ENCODE results near the gene PTPRK.
"Not testable (repeated sequence)": the region's sequence is repeated elsewhere in the genome, so short reads cannot be mapped to it uniquely, and the experiment has no call there.

PTPRK gene

DNA sequence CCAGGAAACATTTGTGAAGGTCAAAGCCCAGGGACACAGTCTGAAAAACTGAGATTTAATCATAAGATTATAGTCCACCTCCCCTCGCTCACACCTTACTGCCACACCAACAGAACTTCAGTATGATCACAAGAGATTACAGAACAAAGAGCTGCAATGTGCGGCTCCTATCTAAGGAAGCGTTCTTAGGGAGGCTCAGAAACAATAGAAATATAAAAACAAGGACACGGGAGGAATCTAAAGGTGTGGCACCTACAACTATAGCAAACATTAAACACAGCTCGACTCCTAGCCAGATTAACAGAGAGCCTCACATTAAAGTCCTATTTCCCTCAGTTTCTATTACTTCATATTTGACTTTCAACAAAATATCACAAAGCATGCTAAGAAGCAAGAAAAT, 579.2 kb downstream of the PTPRK start:
- no peak for DNase-seq

DNA sequence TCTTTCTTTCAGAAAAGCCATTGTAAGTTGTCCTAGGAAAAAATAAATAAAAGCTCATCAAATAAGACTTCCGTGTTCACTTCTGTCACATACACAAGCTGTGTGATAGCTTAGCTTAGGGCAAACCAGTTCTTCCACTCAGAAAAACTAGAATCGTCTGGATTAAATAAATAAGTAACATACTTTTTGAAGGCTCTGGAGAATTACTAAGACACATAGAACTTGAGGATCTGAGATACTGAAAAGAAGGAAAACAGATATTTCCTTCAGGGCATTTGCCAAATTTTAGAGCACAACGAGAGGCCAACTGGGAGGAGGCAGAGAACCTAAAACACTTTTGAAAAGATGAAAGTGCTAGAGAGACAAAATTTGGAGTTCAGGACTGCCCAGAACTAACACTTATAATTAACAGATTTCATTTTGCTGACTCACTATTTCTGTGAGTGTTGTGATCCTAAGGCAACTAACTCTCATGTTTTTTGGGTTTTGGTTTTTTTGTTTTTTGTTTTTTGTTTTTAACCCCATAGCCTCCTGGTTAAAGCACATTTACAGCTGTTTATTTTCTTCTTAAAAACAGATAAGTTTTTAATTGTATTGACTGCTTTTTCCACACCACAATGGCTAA, 580.8 kb downstream of the PTPRK start:
- DNase-seq: no peak

- DNase-seq: peak; percentile 20
Observed at GRCh38 chr6:127938701-127939100, 581.7 kb downstream of the PTPRK start.

DNA sequence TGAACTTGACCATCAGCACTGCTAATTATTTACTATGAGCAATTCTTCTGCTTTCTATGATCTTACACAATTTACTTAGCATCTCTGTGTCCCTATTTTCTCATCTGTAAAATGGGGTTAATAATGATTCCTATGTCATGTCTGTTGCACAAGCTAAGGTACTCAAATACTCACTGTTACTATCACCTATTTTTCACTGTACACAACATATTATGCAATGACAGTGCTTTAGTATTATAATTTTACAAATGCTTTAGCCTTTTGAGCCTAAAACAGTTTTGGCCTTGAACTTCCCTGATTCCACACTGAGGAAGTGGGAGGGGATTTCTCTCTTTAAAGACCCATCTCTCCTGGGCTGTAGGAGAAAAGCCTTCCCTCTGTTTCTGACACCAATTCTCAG, 582.7 kb downstream of the PTPRK start:
- DNase-seq: no peak

GRCh38 chr6:127937102-127937501, 583.3 kb downstream of the PTPRK start:
- no peak for DNase-seq

DNA sequence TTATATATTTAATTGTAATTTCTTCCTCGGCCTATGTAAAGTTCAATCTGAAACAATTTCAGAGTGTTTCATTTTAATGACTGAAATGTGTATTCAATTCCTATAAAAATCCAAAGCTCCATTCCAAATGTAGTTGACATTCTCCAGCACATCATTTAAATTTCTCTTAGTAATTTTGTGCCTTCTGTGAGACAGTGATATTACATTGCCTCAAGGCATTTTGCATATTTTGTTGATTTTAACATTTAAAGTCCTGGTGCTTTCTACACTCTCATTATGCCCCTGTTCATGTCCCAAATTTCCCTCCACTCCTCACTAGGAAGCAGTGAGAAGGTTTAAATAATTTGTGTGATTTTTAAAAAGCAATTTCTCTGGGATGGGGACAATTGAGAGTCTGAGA, 585.4 kb downstream of the PTPRK start:
- DNase-seq: no peak

- peak; percentile 68 for DNase-seq
Observed at GRCh38 chr6:127933852-127934840, 586.3 kb downstream of the PTPRK start.

- no peak for DNase-seq
Observed at GRCh38 chr6:127933137-127933536, 587.3 kb downstream of the PTPRK start.

DNA sequence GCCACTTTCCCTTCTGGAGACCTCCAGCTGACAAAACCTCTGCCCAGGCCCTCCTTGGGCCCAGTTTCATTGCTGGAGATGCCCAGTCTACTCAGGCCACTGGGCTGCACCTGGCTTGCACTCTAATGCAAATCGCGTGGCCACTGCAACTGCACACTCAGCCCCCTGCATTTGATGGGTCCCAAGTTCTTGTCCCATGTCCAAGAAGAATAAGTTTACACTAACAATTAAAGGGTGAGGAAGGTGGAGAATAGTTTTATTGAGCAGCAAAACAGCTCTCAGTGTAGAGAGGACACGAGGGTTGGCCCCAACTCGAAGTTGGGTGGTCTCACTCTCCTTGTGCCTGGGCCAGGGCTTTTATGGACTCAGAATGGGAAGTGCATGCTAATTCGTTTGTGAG, 587.7 kb downstream of the PTPRK start:
- no peak for DNase-seq

- DNase-seq: not testable (repeated sequence)
Observed at GRCh38 chr6:127926441-127926840, 594.0 kb downstream of the PTPRK start.

- DNase-seq: no peak
Observed at GRCh38 chr6:127924440-127924839, 596.0 kb downstream of the PTPRK start.

DNA sequence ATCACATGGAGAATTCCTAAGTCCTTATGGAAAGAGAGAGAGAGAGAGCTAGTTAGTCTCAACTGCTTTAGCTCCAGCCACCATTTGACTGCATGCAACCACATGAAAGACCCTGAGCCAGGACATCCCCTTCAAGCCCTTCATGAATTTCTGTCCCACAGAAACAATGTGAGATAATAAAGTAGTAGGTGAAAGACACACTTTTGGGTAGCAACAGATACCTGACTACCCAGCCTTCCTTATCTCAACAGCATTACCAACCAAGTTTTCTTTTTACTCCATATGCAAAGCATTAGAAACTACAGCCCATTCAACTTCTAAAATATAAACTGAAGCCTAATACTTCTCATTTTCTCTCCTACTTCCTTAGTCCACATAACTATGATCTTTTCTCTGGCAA, 596.4 kb downstream of the PTPRK start:
- no peak for DNase-seq

DNA sequence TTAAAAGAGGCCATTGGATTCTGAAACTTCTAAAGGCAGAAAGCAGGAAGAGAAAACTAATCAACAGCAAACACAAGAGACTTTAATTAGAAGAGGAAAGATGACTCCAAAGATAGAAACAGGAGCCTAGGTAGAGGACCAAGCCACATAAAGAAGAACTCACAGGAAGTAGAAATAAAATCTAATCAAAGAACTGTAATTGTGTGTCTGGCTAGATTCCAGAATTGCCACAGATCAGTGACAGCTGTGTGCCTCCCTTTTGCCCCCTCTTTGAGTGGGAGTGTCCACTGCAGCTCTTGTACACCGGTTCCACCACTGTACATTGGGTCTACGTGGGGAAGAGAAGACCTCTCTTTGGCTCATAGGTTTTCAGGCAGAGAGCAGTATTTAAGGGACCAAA, 597.3 kb downstream of the PTPRK start:
- peak; percentile 37 for DNase-seq

GRCh38 chr6:127921982-127922381, 598.4 kb downstream of the PTPRK start:
- no peak for DNase-seq

DNA sequence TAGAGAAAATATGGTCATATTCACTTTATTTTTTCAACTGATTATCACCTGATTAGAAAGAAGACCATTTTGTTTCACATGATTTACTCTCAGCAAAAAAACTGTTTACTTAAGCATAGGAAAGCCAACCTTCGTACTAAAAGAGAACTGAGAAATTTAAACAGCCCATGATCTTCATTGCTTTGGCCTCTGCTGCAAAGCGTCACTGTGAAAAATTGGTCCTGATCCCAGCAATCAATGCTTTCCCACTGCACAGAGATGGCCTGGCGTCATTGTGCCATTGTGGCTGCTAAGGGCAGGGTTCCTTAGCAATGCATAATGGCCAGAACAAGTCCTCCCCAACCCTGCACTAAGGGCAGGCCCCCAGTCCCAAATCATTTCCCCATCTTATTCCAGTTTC, 599.6 kb downstream of the PTPRK start:
- DNase-seq: no peak

Data from central memory CD4-positive, alpha-beta T cell (primary cell).